CD14-positive monocyte (primary cell): ENCODE measurements around the gene KIF3B. TPM values are rescaled to one million over a fixed set of nuclear protein-coding genes. Genes with fewer than 3 reads are reported as not detected.
"Not testable (repeated sequence)": the region's sequence is repeated elsewhere in the genome, so short reads cannot be mapped to it uniquely, and the experiment has no call there.

Experiments used
- DNase-seq, 3 donors: peaks; one replicate each; pipeline ENCODE4 v3.0.0-alpha.2; 2011 to 2022
- H2AFZ ChIP-seq: 2 replicates; pipeline ENCODE4 v1.6.0; 2012; ENCODE audit warnings: mild to moderate bottlenecking, low read depth, low read length, inconsistent platforms; ENCODE audit not compliant: insufficient read depth, poor library complexity, severe bottlenecking
- H3K27ac ChIP-seq, 2 donors: 1 replicate in 1 of 2; 2 replicates in 1 of 2; pipeline ENCODE4 v1.5.1; 2012 to 2013; ENCODE audit warnings: low read length in 2 of 2, control low read depth in 1 of 2, inconsistent platforms in 1 of 2, low read depth in 1 of 2, mild to moderate bottlenecking in 1 of 2
- H3K27me3 ChIP-seq, 2 donors: one replicate each; pipeline versions ENCODE4 v1.6.0 to v1.6.1; 2011 to 2013; ENCODE audit warnings: low read length in 2 of 2; ENCODE audit not compliant: control insufficient read depth in 2 of 2, insufficient read depth in 2 of 2
- H3K36me3 ChIP-seq, 2 donors: replicated peaks in 1 of 2; 1 replicate in 1 of 2; 2 replicates in 1 of 2; pipeline versions ENCODE4 v1.5.1 to v1.6.1; 2012 to 2013; ENCODE audit warnings: low read length in 2 of 2, control low read depth in 1 of 2, inconsistent platforms in 1 of 2, mild to moderate bottlenecking in 1 of 2; ENCODE audit not compliant: insufficient read depth in 2 of 2, control insufficient read depth in 1 of 2
- H3K4me1 ChIP-seq, 2 donors: 1 replicate in 1 of 2; 2 replicates in 1 of 2; pipeline versions ENCODE4 v1.5.1 to v1.6.1; 2012 to 2013; ENCODE audit warnings: low read length in 2 of 2, control low read depth in 1 of 2, inconsistent platforms in 1 of 2, mild to moderate bottlenecking in 1 of 2, moderate library complexity in 1 of 2; ENCODE audit not compliant: insufficient read depth in 2 of 2, control insufficient read depth in 1 of 2
- H3K4me2 ChIP-seq: replicated peaks from 2 replicates; pipeline ENCODE3; 2012; ENCODE audit warnings: low read length, moderate library complexity, mild to moderate bottlenecking; ENCODE audit not compliant: poor library complexity, severe bottlenecking; ENCODE audit errors: extremely low read depth
- H3K4me3 ChIP-seq, 3 experiments: fragments of 200-600 bp in 1 of 3; sonication (generic) in 1 of 3; replicated peaks in 1 of 3; 1 replicate in 2 of 3; 2 replicates in 1 of 3; pipeline ENCODE4 v1.5.1; 2011 to 2013; ENCODE audit warnings: low read length in 3 of 3, mild to moderate bottlenecking in 3 of 3, control low read depth in 2 of 3, low read depth in 2 of 3, inconsistent platforms in 1 of 3, moderate library complexity in 1 of 3
- H3K79me2 ChIP-seq: 2 replicates; pipeline ENCODE4 v1.6.0; 2012; ENCODE audit warnings: mild to moderate bottlenecking, control low read depth, inconsistent platforms, low read length, moderate library complexity; ENCODE audit not compliant: insufficient read depth
- H3K9ac ChIP-seq: 2 replicates; pipeline ENCODE4 v1.6.0; 2017; ENCODE audit warnings: low read length, mild to moderate bottlenecking; ENCODE audit not compliant: insufficient read depth, poor library complexity, severe bottlenecking
- H3K9me3 ChIP-seq, 2 donors: replicated peaks in 1 of 2; 1 replicate in 1 of 2; 2 replicates in 1 of 2; pipeline versions ENCODE4 v1.5.1 to v1.6.1; 2012 to 2013; ENCODE audit warnings: low read length in 2 of 2, control low read depth in 1 of 2; ENCODE audit not compliant: control insufficient read depth in 1 of 2, insufficient read depth in 1 of 2
- H4K20me1 ChIP-seq: 2 replicates; pipeline ENCODE4 v1.6.0; 2012; ENCODE audit warnings: mild to moderate bottlenecking, low read length, control low read depth, moderate library complexity; ENCODE audit not compliant: insufficient read depth
- H3K27ac Mint-ChIP-seq, 7 donors: one replicate each; pipeline ENCODE4 v1.8.0; 2020; ENCODE audit warnings: mild to moderate bottlenecking in 7 of 7, mixed read lengths in 7 of 7, moderate library complexity in 6 of 7, inconsistent platforms in 2 of 7
- H3K27me3 Mint-ChIP-seq, 3 donors: one replicate each; pipeline ENCODE4 v1.8.0; 2021 to 2022; ENCODE audit warnings: low read depth in 3 of 3, mild to moderate bottlenecking in 3 of 3, mixed read lengths in 3 of 3, moderate library complexity in 3 of 3, inconsistent platforms in 1 of 3
- H3K36me3 Mint-ChIP-seq, 2 donors: one replicate each; pipeline ENCODE4 v1.8.0; 2020; ENCODE audit warnings: mixed read lengths in 2 of 2, inconsistent platforms in 1 of 2, mild to moderate bottlenecking in 1 of 2
- H3K4me1 Mint-ChIP-seq: one replicate; pipeline ENCODE4 v1.8.0; 2020; ENCODE audit warnings: mild to moderate bottlenecking, mixed read lengths
- H3K4me3 Mint-ChIP-seq, 2 donors: one replicate each; pipeline ENCODE4 v1.8.0; 2020; ENCODE audit warnings: mild to moderate bottlenecking in 2 of 2, mixed read lengths in 2 of 2, moderate library complexity in 1 of 2
- H3K9me3 Mint-ChIP-seq, 7 donors: one replicate each; pipeline ENCODE4 v1.8.0; 2020 to 2022; ENCODE audit warnings: mixed read lengths in 7 of 7, mild to moderate bottlenecking in 6 of 7, moderate library complexity in 6 of 7, inconsistent platforms in 2 of 7
- CTCF ChIP-seq: fragments of 200-600 bp; IDR thresholded peaks from one replicate; pipeline ENCODE4 v1.8.0; 2022; ENCODE audit warnings: antibody characterized with exemption, mild to moderate bottlenecking
- WGBS: methylation state at CpG from one replicate; pipeline ENCODE4 v1.1.5; 2013; ENCODE audit warnings: missing lambda C conversion rate; ENCODE audit not compliant: insufficient coverage; 5-methylcytosine and 5-hydroxymethylcytosine counted together
- intact Hi-C, 2 donors: fragments of 100-400 bp; cut with micrococcal nuclease; formaldehyde crosslinking; loops; one replicate each; pipeline versions ENCODE4 v1.15.0 to v1.15.1; 2023
- polyA plus RNA-seq, 3 donors: library from polyadenylated mRNA; depleted of rRNA in 1 of 3; unstranded in 2 of 3; stranded (reverse) in 1 of 3; fragments of 300-500 nt in 2 of 3; fragments of >200 nt in 1 of 3; fragmentation: Illumina TruSeq in 2 of 3; gene quantifications; 1 replicate in 2 of 3; 2 replicates in 1 of 3; pipeline ENCODE4 v1.2.3, GENCODE V29; 2012 to 2021

Gene KIF3B
- polyA plus RNA-seq, 3 donors: 1.5 to 7.5 (median 3.4) TPM

DNA sequence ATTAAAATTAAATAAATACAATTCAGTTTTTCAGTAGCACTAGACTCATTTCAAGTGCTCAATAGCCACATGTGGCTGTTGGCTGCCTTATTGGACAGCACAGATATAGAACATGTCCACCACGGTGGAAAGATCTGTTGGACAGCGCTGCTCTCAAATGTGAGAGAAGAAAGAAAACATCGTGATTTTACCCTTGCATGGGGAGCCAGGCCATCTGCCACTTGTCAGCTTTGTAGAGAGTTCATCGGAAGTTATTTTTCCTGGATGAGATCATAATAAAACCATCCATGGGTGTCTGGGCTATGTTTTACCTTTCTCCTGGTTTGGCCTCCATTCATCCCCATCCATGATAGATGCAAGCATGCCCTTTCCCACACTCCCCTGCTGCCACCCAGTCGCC lies 5.8 kb upstream of the KIF3B start:
- no peaks in the 10 kb centered on the region for H3K9me3 Mint-ChIP-seq
- WGBS: 100% methylated on average over 1 of the region's 5 CpGs
- H3K27me3 Mint-ChIP-seq: peaks cover 0 to 2% (median 0%) of the 10 kb centered on the region in 3 donors
- Histone ChIP-seq H3K79me2 (no peaks in the 10 kb centered on the region), H3K4me1 (peaks cover 6 to 16% of the 10 kb centered on the region in 2 donors), H3K27ac (no peak overlapping the region), H3K36me3 (no peaks in the 10 kb centered on the region), H3K9me3 (no peaks in the 10 kb centered on the region), H3K4me2 (no peak overlapping the region), H3K9ac (no peak overlapping the region), H4K20me1 (no peaks in the 10 kb centered on the region), H3K27me3 (no peaks in the 10 kb centered on the region), H2AFZ (no peak overlapping the region), H3K4me3 (no peak overlapping the region)
- intact Hi-C loops: no loop called here
- no peak for DNase-seq
- peaks cover 24% of the 10 kb centered on the region for H3K4me1 Mint-ChIP-seq
- H3K4me3 Mint-ChIP-seq: no peak overlapping the region
- TF ChIP-seq CTCF: no peak
- H3K36me3 Mint-ChIP-seq: no peaks in the 10 kb centered on the region
- peak overlapping the region in 1 of 7 donors; percentile 57 for H3K27ac Mint-ChIP-seq

DNA sequence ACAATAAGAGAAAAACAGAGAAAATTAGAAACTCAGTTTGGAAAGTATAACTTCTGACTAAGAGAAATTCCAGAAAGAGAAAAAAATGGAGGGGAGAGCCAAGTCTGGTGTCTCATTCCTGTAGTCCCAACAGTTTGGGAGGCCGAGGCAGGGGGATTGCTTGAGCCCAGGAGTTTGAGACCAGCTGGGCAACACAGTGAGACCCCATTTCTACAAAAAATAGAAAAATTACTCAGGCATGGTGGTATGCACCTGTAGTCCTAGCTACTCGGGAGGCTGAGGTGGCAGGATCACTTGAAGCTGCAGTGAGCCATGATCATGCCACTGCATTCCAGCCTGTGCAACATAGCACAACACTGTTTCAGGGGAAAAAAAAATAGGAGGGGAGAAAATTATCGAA lies 3.1 kb upstream of the KIF3B start:
- H3K4me3 ChIP-seq: no peak overlapping the region
- no peak for DNase-seq
- peaks cover 0 to 2% (median 0%) of the 10 kb centered on the region in 7 donors for H3K9me3 Mint-ChIP-seq
- H3K27me3 ChIP-seq: no peaks in the 10 kb centered on the region
- H3K27ac Mint-ChIP-seq: peak overlapping the region in 2 of 7 donors; percentile 29 to 66
- H3K4me3 Mint-ChIP-seq: no peak overlapping the region
- no peaks in the 10 kb centered on the region for H3K36me3 Mint-ChIP-seq
- intact Hi-C loops: no loop called here
- no peak overlapping the region for H2AFZ ChIP-seq
- no peaks in the 10 kb centered on the region for H4K20me1 ChIP-seq
- WGBS: no CpG with 5 or more reads among the region's 3 CpGs
- H3K27ac ChIP-seq: no peak overlapping the region
- no peaks in the 10 kb centered on the region for H3K9me3 ChIP-seq
- peaks cover 18% of the 10 kb centered on the region for H3K79me2 ChIP-seq
- H3K9ac ChIP-seq: no peak overlapping the region
- no peaks in the 10 kb centered on the region for H3K36me3 ChIP-seq
- no peak for TF ChIP-seq CTCF
- peaks cover 24 to 35% of the 10 kb centered on the region in 2 donors for H3K4me1 ChIP-seq
- peaks cover 0 to 2% (median 0%) of the 10 kb centered on the region in 3 donors for H3K27me3 Mint-ChIP-seq
- H3K4me2 ChIP-seq: no peak overlapping the region
- H3K4me1 Mint-ChIP-seq: peaks cover 31% of the 10 kb centered on the region

DNA sequence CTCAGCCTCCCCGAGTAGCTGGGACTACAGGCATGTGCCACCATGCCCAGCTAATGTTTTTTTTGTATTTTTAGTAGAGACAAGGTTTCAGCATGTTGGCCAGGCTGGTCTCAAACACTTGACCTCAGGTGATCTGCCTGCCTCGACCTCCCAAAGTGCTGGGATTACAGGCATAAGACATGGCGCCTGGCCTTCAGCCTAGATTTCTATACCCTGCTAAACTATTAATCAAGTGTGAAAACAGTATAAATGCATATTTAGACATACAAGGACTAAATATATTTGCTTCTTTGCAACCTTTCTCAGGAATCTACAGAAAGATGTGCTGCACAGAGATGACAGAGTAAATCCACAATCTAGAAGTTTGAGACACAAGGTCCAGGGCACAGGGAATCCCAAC lies 2.3 kb upstream of the KIF3B start:
- H3K9me3 Mint-ChIP-seq, H3K27me3 ChIP-seq, H2AFZ ChIP-seq, H3K27ac ChIP-seq, DNase-seq, H3K27me3 Mint-ChIP-seq, H4K20me1 ChIP-seq, H3K4me3 Mint-ChIP-seq, H3K9me3 ChIP-seq, H3K9ac ChIP-seq, H3K36me3 ChIP-seq, H3K4me3 ChIP-seq, H3K27ac Mint-ChIP-seq, H3K36me3 Mint-ChIP-seq, intact Hi-C loops, H3K4me2 ChIP-seq: not testable (repeated sequence)
- H3K4me1 Mint-ChIP-seq: peaks cover 31% of the 10 kb centered on the region
- H3K4me1 ChIP-seq: peaks cover 24 to 35% of the 10 kb centered on the region in 2 donors
- 100% methylated on average over 1 of the region's 3 CpGs for WGBS
- H3K79me2 ChIP-seq: peaks cover 24% of the 10 kb centered on the region
